ENCODE results near the gene LRP3. TPM values are rescaled to one million over a fixed set of nuclear protein-coding genes. Genes with fewer than 3 reads are reported as not detected.

LRP3 gene
- total RNA-seq, 6 donors from 2014 or later, result 8.2 to 29.7 (median 19.0) TPM

- Histone ChIP-seq H3K4me3 (no peak overlapping the region), H3K27ac (no peak overlapping the region), H3K27me3 (no peaks in the 10 kb centered on the region), H3K36me3 (no peaks in the 10 kb centered on the region), H3K9me3 (peaks cover 0 to 9% (median 4%) of the 10 kb centered on the region in 4 donors), H3K4me1 (peaks cover 3 to 17% (median 9%) of the 10 kb centered on the region in 4 donors)
- ATAC-seq (ENCODE audit: low FRiP score in 2 of 2) (no peak), DNase-seq (no peak)
- no peak for TF ChIP-seq CTCF (IDR thresholded peaks at IDR 0.05)
- TF ChIP-seq POLR2AphosphoS5 (IDR thresholded peaks at IDR 0.05), result no peak
- TF ChIP-seq EP300 (IDR thresholded peaks at IDR 0.05), result no peak
- no peak for TF ChIP-seq POLR2A (IDR thresholded peaks at IDR 0.05)
- 74 to 84% methylated on average over 2 to 8 of the region's 8 CpGs for WGBS, 2 donors
Observed at GRCh38 chr19:33248104-33248503, 54.0 kb downstream of the LRP3 start.

- Histone ChIP-seq H3K27me3 (no peaks in the 10 kb centered on the region), H3K36me3 (no peaks in the 10 kb centered on the region), H3K4me3 (no peak overlapping the region), H3K9me3 (peaks cover 0 to 9% (median 4%) of the 10 kb centered on the region in 4 donors), H3K27ac (peak overlapping the region in 1 of 4 donors; percentile 32), H3K4me1 (peaks cover 3 to 17% (median 9%) of the 10 kb centered on the region in 4 donors)
- 70% methylated on average over 11 of the region's 11 CpGs; no CpG with 5 or more reads in 1 of the 2 donors for WGBS, 2 donors
- TF ChIP-seq CTCF (IDR thresholded peaks at IDR 0.05) (no peak), POLR2A (IDR thresholded peaks at IDR 0.05) (no peak), EP300 (IDR thresholded peaks at IDR 0.05) (no peak), POLR2AphosphoS5 (IDR thresholded peaks at IDR 0.05) (no peak)
- no peak for DNase-seq
- ATAC-seq (ENCODE audit: low FRiP score in 2 of 2), result peak in 1 of 2 donors; percentile 2
Observed at GRCh38 chr19:33248553-33248953, 54.4 kb downstream of the LRP3 start.

- Histone ChIP-seq H3K4me3 (no peak overlapping the region), H3K36me3 (no peaks in the 10 kb centered on the region), H3K27ac (peak overlapping the region in 1 of 4 donors; percentile 32), H3K9me3 (peaks cover 0 to 9% (median 4%) of the 10 kb centered on the region in 4 donors), H3K27me3 (no peaks in the 10 kb centered on the region), H3K4me1 (peaks cover 3 to 17% (median 9%) of the 10 kb centered on the region in 4 donors)
- 36 to 46% methylated on average over 20 to 25 of the region's 28 CpGs for WGBS, 2 donors
- ATAC-seq (ENCODE audit: low FRiP score in 2 of 2) (peak in 1 of 2 donors; percentile 72), DNase-seq (peak; percentile 76 to 92)
- peak in 3 of 6 experiments; percentile 15 to 24 (median 23) for TF ChIP-seq CTCF (IDR thresholded peaks at IDR 0.05)
- no peak for TF ChIP-seq POLR2A (IDR thresholded peaks at IDR 0.05)
- TF ChIP-seq POLR2AphosphoS5 (IDR thresholded peaks at IDR 0.05), result peak in 1 of 2 donors; percentile 29
- TF ChIP-seq EP300 (IDR thresholded peaks at IDR 0.05), result no peak
Observed at GRCh38 chr19:33248954-33249613, 55.0 kb downstream of the LRP3 start.

GRCh38 chr19:33249740-33250366, 55.7 kb downstream of the LRP3 start:
- Histone ChIP-seq H3K27me3 (no peaks in the 10 kb centered on the region), H3K27ac (peak overlapping the region in 1 of 4 donors; percentile 32), H3K4me3 (no peak overlapping the region), H3K9me3 (peaks cover 0 to 9% (median 4%) of the 10 kb centered on the region in 4 donors), H3K4me1 (peaks cover 3 to 17% (median 9%) of the 10 kb centered on the region in 4 donors), H3K36me3 (no peaks in the 10 kb centered on the region)
- no peak for ATAC-seq (ENCODE audit: low FRiP score in 2 of 2)
- 71 to 73% methylated on average over 3 of the region's 3 CpGs for WGBS, 2 donors
- no peak for DNase-seq
- no peak for TF ChIP-seq CTCF (IDR thresholded peaks at IDR 0.05)
- TF ChIP-seq EP300 (IDR thresholded peaks at IDR 0.05), result no peak
- no peak for TF ChIP-seq POLR2AphosphoS5 (IDR thresholded peaks at IDR 0.05)
- TF ChIP-seq POLR2A (IDR thresholded peaks at IDR 0.05), result no peak

Data from upper lobe of left lung (tissue), 6 donors.